Measurements from ENCODE around the gene BPIFB4.

- TF ChIP-seq CTCF (IDR thresholded peaks at IDR 0.05) (no peak), POLR2A (IDR thresholded peaks at IDR 0.05) (no peak), POLR2AphosphoS5 (IDR thresholded peaks at IDR 0.05) (no peak)
Measured at GRCh38 chr20:33091693-33092092, 12.2 kb downstream of the BPIFB4 start.
